GM12892 (cell line): ENCODE results near the gene MGA.
A peak's percentile ranks its signal among the peaks of the same experiment; 100 is the strongest.

Source experiments
- POLR2A ChIP-seq: IDR thresholded peaks from 2 replicates; pipeline ENCODE4 v1.6.1; 2011; ENCODE audit warnings: low read depth, low read length, control low read depth
- POLR2AphosphoS5 ChIP-seq: IDR thresholded peaks from 2 replicates; pipeline ENCODE4 v1.6.1; 2011; ENCODE audit warnings: low read depth, low read length, control low read depth
- TAF1 ChIP-seq: IDR thresholded peaks from 2 replicates; pipeline ENCODE4 v1.6.1; 2011; ENCODE audit warnings: low read depth, mild to moderate bottlenecking, control low read depth, low read length, borderline replicate concordance

- TF ChIP-seq POLR2A (peak; percentile 40; the same call in 1 of the 2 replicates), POLR2AphosphoS5 (no peak; the same call in 1 of the 2 replicates), TAF1 (no peak)
These were observed 1.5 kb downstream of the MGA start for GRCh38 chr15:41661518-41662225.
